ENCODE data around the gene BRINP3.
"Not testable (repeated sequence)": the region's sequence is repeated elsewhere in the genome, so short reads cannot be mapped to it uniquely, and the experiment has no call there.

Gene BRINP3

GRCh38 chr1:190159146-190159545 lies 318.5 kb downstream of the BRINP3 start:
- H3K9me3 ChIP-seq (ENCODE audit: low read length): no peaks in the 10 kb centered on the region
- H3K4me1 ChIP-seq (ENCODE audit: insufficient read depth, low read length): no peaks in the 10 kb centered on the region
- H2AFZ ChIP-seq (ENCODE audit: low read depth, low read length): no peak overlapping the region
- no peak overlapping the region for H3K4me3 ChIP-seq (ENCODE audit: low read length)
- H3K36me3 ChIP-seq (ENCODE audit: insufficient read depth, low read length): no peaks in the 10 kb centered on the region
- H3K27me3 ChIP-seq (ENCODE audit: insufficient read depth, low read length): no peaks in the 10 kb centered on the region

DNA sequence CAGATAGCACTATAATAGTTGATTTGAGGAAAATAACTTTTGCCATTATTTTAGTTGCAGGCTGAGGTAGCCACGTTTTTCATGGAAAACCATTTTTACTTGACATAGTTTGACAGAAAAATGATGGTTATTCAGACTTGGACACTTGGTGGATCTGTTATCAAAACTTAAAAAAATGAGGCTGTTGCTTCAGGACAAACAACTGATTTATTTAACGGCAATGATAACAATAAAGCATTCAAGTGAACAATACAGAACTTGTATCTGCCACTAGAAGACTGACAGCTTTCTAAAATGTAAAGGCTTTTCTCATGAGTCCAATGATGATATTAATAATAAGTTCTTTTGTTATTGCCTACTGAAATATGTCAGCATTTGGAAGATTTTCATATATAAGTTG lies 322.9 kb downstream of the BRINP3 start:
- Histone ChIP-seq H2AFZ (ENCODE audit: low read depth, low read length) (no peak overlapping the region), H3K9me3 (ENCODE audit: low read length) (no peaks in the 10 kb centered on the region), H3K27me3 (ENCODE audit: insufficient read depth, low read length) (no peaks in the 10 kb centered on the region), H3K4me1 (ENCODE audit: insufficient read depth, low read length) (no peaks in the 10 kb centered on the region), H3K4me3 (ENCODE audit: low read length) (no peak overlapping the region), H3K36me3 (ENCODE audit: insufficient read depth, low read length) (no peaks in the 10 kb centered on the region)

DNA sequence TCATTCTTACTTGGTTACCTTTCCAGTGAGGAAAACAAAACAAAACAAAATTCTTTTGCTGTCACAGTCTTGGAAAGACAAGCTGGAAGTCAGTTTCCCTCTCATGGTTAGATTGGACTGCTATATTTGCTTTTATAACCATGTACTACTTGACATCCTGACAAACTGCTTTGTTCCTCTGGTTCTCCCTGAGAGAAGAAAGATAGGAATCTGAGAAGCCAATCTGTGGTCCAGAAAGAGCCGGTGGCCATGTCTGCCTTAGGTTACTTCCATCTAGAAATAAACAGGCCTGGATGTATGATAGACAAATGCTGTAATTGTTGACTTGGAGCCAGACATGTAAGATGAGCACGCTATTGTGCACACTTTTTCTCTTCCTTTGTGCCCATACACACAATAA lies 330.0 kb downstream of the BRINP3 start:
- no peaks in the 10 kb centered on the region for H3K27me3 ChIP-seq (ENCODE audit: insufficient read depth, low read length)
- H3K4me3 ChIP-seq (ENCODE audit: low read length): no peak overlapping the region
- H3K4me1 ChIP-seq (ENCODE audit: insufficient read depth, low read length): no peaks in the 10 kb centered on the region
- H2AFZ ChIP-seq (ENCODE audit: low read depth, low read length): no peak overlapping the region
- no peaks in the 10 kb centered on the region for H3K36me3 ChIP-seq (ENCODE audit: insufficient read depth, low read length)
- no peaks in the 10 kb centered on the region for H3K9me3 ChIP-seq (ENCODE audit: low read length)

DNA sequence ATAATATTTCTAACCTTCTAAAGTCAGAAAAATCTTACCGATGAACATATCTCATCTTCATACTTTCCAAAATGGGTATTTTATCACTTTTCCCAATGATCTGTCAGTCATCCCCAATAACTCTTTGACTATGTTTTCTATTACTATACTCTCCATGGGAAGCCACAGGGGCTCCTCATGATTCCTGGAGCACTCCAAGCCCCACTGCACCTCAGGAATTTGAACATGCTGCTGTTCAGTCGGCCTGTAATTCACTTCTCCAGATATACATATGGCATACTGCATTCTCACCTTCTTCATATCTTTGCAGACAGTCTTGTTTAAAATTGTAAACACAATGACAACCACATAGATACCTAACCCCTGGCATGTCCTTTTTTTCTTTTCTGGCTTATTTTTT lies 333.0 kb downstream of the BRINP3 start:
- no peak overlapping the region for H2AFZ ChIP-seq (ENCODE audit: low read depth, low read length)
- no peaks in the 10 kb centered on the region for H3K4me1 ChIP-seq (ENCODE audit: insufficient read depth, low read length)
- H3K9me3 ChIP-seq (ENCODE audit: low read length): no peaks in the 10 kb centered on the region
- no peaks in the 10 kb centered on the region for H3K36me3 ChIP-seq (ENCODE audit: insufficient read depth, low read length)
- H3K27me3 ChIP-seq (ENCODE audit: insufficient read depth, low read length): no peaks in the 10 kb centered on the region
- H3K4me3 ChIP-seq (ENCODE audit: low read length): no peak overlapping the region

DNA sequence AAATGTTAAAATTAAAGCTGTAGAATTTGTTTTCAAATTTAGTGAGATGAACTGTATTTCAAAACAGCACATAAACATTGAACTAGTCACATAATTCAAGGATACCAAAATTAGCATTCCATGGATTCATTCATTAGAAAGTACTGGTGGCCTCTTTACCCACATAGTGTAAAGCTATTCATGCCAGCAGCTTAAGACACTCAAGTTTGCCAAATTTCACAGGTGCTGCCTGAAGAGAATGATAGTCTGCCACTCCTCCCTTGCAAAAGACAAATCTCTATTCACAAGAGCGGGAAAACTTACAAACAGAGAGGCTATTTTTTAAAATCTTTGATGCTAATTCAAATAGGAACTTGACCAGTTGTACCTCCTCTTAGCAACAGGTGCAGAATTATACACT lies 337.0 kb downstream of the BRINP3 start:
- Histone ChIP-seq H2AFZ (ENCODE audit: low read depth, low read length) (no peak overlapping the region), H3K36me3 (ENCODE audit: insufficient read depth, low read length) (no peaks in the 10 kb centered on the region), H3K4me3 (ENCODE audit: low read length) (no peak overlapping the region), H3K9me3 (ENCODE audit: low read length) (no peaks in the 10 kb centered on the region), H3K4me1 (ENCODE audit: insufficient read depth, low read length) (no peaks in the 10 kb centered on the region), H3K27me3 (ENCODE audit: insufficient read depth, low read length) (no peaks in the 10 kb centered on the region)

DNA sequence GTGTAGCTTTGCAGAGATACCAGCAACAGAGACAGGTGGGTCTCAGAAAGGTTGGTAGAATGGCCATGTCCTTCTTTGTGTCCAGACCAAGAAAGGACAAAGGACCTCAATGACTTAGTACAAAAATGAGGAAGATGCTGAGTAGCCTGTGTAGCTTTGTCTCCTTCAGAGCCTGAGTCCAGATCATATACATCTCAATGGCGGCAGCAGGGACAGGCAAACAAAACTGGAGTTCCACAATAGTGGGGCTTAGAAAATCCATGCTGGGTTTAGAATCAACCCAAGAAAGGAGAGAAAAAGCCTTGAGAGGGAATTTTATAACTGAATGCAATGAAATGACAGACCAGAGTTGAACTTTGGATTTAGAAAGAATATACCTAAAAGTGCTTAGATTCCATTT lies 339.0 kb downstream of the BRINP3 start:
- Histone ChIP-seq H3K4me1 (ENCODE audit: insufficient read depth, low read length) (no peaks in the 10 kb centered on the region), H2AFZ (ENCODE audit: low read depth, low read length) (no peak overlapping the region), H3K36me3 (ENCODE audit: insufficient read depth, low read length) (no peaks in the 10 kb centered on the region), H3K9me3 (ENCODE audit: low read length) (no peaks in the 10 kb centered on the region), H3K27me3 (ENCODE audit: insufficient read depth, low read length) (no peaks in the 10 kb centered on the region), H3K4me3 (ENCODE audit: low read length) (no peak overlapping the region)

- H2AFZ ChIP-seq (ENCODE audit: low read depth, low read length): no peak overlapping the region
- H3K9me3 ChIP-seq (ENCODE audit: low read length): no peaks in the 10 kb centered on the region
- no peak overlapping the region for H3K4me3 ChIP-seq (ENCODE audit: low read length)
These were observed 339.4 kb downstream of the BRINP3 start for GRCh38 chr1:190138266-190138665.

GRCh38 chr1:190129366-190129765 lies 348.3 kb downstream of the BRINP3 start:
- Histone ChIP-seq H3K9me3 (ENCODE audit: low read length) (no peaks in the 10 kb centered on the region), H3K27me3 (ENCODE audit: insufficient read depth, low read length) (no peaks in the 10 kb centered on the region), H3K4me1 (ENCODE audit: insufficient read depth, low read length) (no peaks in the 10 kb centered on the region), H3K36me3 (ENCODE audit: insufficient read depth, low read length) (no peaks in the 10 kb centered on the region), H2AFZ (ENCODE audit: low read depth, low read length) (no peak overlapping the region), H3K4me3 (ENCODE audit: low read length) (no peak overlapping the region)

More at GRCh38 chr1:190138266-190138665, 339.4 kb downstream of the BRINP3 start:
- H3K36me3 ChIP-seq (ENCODE audit: insufficient read depth, low read length): no peaks in the 10 kb centered on the region
- no peaks in the 10 kb centered on the region for H3K4me1 ChIP-seq (ENCODE audit: insufficient read depth, low read length)
- no peaks in the 10 kb centered on the region for H3K27me3 ChIP-seq (ENCODE audit: insufficient read depth, low read length)

GRCh38 chr1:190126728-190127127 lies 350.9 kb downstream of the BRINP3 start:
- no peaks in the 10 kb centered on the region for H3K4me1 ChIP-seq (ENCODE audit: insufficient read depth, low read length)
- H3K9me3 ChIP-seq (ENCODE audit: low read length): no peaks in the 10 kb centered on the region
- H3K36me3 ChIP-seq (ENCODE audit: insufficient read depth, low read length): no peaks in the 10 kb centered on the region
- no peaks in the 10 kb centered on the region for H3K27me3 ChIP-seq (ENCODE audit: insufficient read depth, low read length)
- no peak overlapping the region for H3K4me3 ChIP-seq (ENCODE audit: low read length)
- no peak overlapping the region for H2AFZ ChIP-seq (ENCODE audit: low read depth, low read length)

DNA sequence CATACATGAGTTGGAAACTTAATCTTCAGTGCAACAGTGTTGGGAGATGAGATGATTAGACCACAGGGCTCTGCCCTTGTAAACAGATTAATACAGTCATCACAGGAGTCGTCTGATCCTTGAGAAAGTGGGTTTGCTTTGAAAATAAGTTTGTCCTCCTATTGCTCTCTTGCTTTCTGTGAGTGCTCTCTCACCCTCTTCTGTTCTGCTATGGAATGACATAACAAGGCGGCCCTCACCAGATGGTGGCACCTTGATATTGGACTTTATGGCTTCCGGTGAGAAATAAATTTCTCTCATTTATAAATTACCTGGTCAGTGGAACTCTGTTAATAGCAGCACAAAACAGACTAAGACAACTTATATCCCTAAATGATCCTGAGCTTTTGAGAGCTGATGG lies 353.6 kb downstream of the BRINP3 start:
- Histone ChIP-seq H3K4me1 (ENCODE audit: insufficient read depth, low read length) (no peaks in the 10 kb centered on the region), H3K27me3 (ENCODE audit: insufficient read depth, low read length) (no peaks in the 10 kb centered on the region), H3K9me3 (ENCODE audit: low read length) (no peaks in the 10 kb centered on the region), H3K36me3 (ENCODE audit: insufficient read depth, low read length) (no peaks in the 10 kb centered on the region), H2AFZ (ENCODE audit: low read depth, low read length) (no peak overlapping the region), H3K4me3 (ENCODE audit: low read length) (no peak overlapping the region)

DNA sequence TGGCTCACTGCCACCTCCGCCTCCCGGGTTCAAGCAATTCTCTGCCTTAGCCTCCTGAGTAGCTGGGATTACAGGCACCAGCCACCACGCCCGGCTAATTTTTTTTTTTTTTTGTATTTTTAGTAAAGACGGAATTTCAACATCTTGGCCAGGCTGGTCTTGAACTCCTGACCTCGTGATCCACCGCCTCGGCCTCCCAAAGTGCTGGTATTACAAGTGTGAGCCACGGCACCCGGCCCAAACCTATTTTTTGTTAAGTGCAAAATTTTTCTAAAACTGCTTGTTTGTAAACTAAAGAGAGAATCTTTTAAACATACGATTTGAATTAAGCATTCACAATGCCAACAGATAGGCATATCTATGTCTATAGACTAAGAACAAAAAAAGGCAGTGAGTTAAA lies 357.1 kb downstream of the BRINP3 start:
- H2AFZ ChIP-seq (ENCODE audit: low read depth, low read length); H3K9me3 ChIP-seq (ENCODE audit: low read length); H3K36me3 ChIP-seq (ENCODE audit: insufficient read depth, low read length); H3K27me3 ChIP-seq (ENCODE audit: insufficient read depth, low read length); H3K4me3 ChIP-seq (ENCODE audit: low read length); H3K4me1 ChIP-seq (ENCODE audit: insufficient read depth, low read length): not testable (repeated sequence)

- Histone ChIP-seq H3K9me3 (ENCODE audit: low read length) (no peaks in the 10 kb centered on the region), H3K27me3 (ENCODE audit: insufficient read depth, low read length) (no peaks in the 10 kb centered on the region), H3K4me1 (ENCODE audit: insufficient read depth, low read length) (no peaks in the 10 kb centered on the region), H3K4me3 (ENCODE audit: low read length) (no peak overlapping the region), H2AFZ (ENCODE audit: low read depth, low read length) (no peak overlapping the region), H3K36me3 (ENCODE audit: insufficient read depth, low read length) (no peaks in the 10 kb centered on the region)
These were observed 358.0 kb downstream of the BRINP3 start for GRCh38 chr1:190119683-190120082.

- Histone ChIP-seq H3K36me3 (ENCODE audit: insufficient read depth, low read length) (no peaks in the 10 kb centered on the region), H3K4me1 (ENCODE audit: insufficient read depth, low read length) (no peaks in the 10 kb centered on the region), H3K9me3 (ENCODE audit: low read length) (no peaks in the 10 kb centered on the region), H3K27me3 (ENCODE audit: insufficient read depth, low read length) (no peaks in the 10 kb centered on the region), H2AFZ (ENCODE audit: low read depth, low read length) (no peak overlapping the region), H3K4me3 (ENCODE audit: low read length) (no peak overlapping the region)
These were observed 360.7 kb downstream of the BRINP3 start for GRCh38 chr1:190116921-190117320.

DNA sequence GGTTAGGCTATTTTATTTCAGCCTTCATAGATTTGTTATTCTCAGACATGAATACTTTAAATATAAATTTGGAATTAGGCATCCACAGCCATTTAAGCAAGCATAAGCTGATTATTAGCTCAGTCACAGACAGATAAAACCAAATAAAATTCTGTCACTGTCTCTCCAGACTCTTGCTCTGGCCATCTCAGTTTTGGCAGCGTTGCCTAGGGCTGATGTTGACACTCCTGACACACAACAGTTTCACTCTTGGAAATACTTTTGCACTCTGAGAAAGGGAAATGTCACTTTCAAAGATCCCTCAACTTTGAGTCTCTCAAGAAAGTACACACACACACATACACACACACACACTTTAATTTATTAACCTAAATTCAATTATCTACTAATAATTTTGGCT lies 372.7 kb downstream of the BRINP3 start:
- no peak overlapping the region for H3K4me3 ChIP-seq (ENCODE audit: low read length)

More for the DNA sequence above, 372.7 kb downstream of the BRINP3 start:
- H3K36me3 ChIP-seq (ENCODE audit: insufficient read depth, low read length): no peaks in the 10 kb centered on the region
- H2AFZ ChIP-seq (ENCODE audit: low read depth, low read length): no peak overlapping the region
- H3K4me1 ChIP-seq (ENCODE audit: insufficient read depth, low read length): no peaks in the 10 kb centered on the region
- no peaks in the 10 kb centered on the region for H3K9me3 ChIP-seq (ENCODE audit: low read length)
- no peaks in the 10 kb centered on the region for H3K27me3 ChIP-seq (ENCODE audit: insufficient read depth, low read length)
